IPS-11a (cell line): ENCODE data around the gene PCBP3.

Experiments
- H3K4me3 ChIP-seq: one replicate; pipeline ENCODE4 v1.5.1; 2013; ENCODE audit warnings: low read depth, low read length, control low read depth

The PCBP3 gene

DNA sequence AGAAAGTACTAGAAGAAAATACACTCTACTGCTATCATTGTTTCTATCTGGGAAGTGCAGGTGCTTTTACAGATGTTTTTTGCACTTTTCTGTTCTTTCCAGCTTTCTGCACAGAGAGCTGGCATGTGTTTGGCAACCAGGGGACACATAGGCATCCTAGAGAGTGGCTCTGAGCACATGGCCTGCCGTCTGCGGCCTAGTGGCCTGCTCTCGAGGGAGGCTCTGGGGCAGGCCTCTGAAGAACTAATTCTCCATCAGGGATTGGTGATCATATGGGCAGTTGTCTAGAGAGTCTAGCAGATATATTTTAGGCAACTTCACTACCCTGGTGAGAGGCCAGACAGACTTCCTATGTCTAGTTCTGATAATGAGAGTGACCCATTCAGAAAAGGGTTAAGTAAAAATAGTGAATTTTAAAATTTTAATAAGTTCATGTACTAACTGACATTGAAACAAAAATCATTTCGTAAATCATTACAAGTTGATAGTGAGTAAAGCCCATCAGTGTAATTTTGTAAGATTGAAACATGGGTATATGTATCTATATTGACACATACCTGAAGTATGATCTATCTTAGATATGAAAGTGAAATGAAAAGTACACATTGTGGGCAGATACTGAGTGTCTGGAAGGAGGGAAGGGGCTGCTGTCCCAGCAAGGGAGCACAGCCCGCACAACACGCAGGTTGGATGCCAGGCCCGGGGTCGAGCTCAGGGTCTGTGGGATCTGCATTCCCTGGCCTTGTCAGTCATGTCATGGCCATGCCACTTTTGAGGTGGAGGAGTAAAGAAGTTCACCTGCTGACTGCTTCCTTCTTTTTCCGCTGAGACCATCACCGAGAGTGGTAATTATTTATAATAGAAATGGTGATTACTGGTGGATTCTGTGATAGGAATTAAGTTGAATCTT, 79.8 kb downstream of the PCBP3 start:
- H3K4me3 ChIP-seq, result no peak overlapping the region

DNA sequence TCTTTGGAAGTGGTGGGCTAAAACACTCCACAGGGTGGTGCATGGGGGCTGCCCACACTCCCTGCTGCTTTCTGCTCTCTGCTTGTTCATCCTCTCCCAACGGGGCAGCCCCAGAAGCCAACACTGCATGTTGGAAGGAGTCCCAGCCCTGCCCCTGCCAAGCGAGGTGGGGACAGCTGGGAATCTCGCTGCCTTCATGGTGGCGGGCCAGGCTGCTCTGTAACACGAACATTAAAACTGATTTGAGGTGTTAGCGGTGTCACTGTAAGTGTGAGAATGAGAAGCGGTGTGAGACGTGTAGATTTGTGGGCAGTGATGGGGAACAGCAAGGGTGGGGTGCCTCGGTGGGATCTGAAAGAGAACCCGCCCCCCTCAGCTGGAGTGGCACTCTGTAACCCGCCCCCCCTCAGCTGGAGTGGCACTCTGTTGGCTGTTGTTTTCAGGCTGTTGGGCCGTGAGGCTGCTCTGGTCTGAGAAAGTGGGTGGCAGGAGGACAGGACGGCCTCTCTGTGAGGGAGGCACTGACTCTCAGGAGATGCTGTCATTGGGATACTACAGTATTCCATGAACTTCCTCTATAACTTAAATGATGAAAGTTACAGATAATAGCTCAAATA, 80.9 kb downstream of the PCBP3 start:
- H3K4me3 ChIP-seq, result no peak overlapping the region

GRCh38 chr21:45724994-45725843, 81.7 kb downstream of the PCBP3 start:
- H3K4me3 ChIP-seq, result no peak overlapping the region

GRCh38 chr21:45725844-45726200, 82.3 kb downstream of the PCBP3 start:
- H3K4me3 ChIP-seq, result no peak overlapping the region

GRCh38 chr21:45726438-45726837, 82.9 kb downstream of the PCBP3 start:
- no peak overlapping the region for H3K4me3 ChIP-seq

DNA sequence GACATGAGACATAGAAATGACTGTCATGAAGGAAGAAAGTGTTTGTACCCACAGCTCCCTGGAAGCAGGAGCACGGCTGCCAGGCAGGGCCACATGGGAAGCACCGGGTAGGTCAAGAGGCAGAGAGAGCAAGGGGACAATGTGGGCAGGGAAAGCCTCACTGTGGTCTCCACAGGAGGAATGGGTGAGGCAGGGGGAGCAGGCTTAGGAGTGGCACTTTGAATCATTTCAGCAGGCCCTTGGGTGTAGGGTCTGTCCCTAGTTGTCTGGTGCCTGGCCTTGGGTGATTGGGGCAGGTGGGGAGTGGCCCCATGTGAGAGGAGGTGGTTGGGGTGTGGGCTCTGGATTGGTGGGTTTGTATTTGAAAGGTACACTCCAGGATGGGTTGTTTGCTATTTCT, 83.9 kb downstream of the PCBP3 start:
- no peak overlapping the region for H3K4me3 ChIP-seq

- H3K4me3 ChIP-seq, result no peak overlapping the region
Observed at GRCh38 chr21:45735259-45736000, 91.9 kb downstream of the PCBP3 start.

GRCh38 chr21:45736042-45736689, 92.6 kb downstream of the PCBP3 start:
- H3K4me3 ChIP-seq, result no peak overlapping the region

DNA sequence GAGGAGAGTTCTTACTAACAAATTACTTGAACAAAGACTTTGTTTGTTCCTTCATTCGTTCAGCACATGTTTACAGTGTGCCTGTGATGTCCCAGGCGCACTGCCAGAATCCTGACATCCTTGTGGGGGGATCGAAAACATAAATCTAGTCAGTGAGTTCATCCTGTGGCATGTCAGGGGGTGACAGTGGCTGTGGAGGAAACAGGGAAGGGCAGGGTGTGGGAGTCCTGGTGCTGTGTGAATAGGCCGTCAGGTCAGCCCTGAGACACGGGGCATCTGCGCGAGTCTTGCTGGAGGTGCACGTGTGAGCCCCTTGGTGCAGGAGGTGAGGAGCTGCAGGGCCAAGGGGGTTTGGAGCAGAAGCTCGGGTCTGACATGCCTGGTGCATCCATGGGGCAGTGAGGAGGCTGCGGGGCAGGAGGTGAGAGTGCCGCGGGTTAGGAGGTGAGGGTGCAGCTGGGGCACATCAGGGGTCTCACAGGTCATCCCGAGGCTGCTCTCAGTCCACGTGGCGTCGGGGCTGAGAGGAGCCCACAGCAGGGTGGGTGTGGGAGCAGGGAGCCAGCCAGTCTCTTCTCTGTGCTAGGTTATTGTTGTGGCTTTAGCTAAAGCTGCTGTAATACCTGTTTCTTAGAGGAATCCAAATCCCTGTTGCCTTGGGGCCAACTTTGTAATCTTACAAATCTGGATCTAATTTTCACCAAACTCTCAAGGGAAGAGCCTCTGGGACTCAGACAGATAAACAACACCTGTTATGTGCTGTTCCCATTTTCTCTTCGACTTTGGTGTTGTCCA, 93.4 kb downstream of the PCBP3 start:
- H3K4me3 ChIP-seq, result no peak overlapping the region

- H3K4me3 ChIP-seq, result no peak overlapping the region
Observed at GRCh38 chr21:45737485-45738166, 94.1 kb downstream of the PCBP3 start.

- no peak overlapping the region for H3K4me3 ChIP-seq
Observed at GRCh38 chr21:45739218-45740087, 95.9 kb downstream of the PCBP3 start.

DNA sequence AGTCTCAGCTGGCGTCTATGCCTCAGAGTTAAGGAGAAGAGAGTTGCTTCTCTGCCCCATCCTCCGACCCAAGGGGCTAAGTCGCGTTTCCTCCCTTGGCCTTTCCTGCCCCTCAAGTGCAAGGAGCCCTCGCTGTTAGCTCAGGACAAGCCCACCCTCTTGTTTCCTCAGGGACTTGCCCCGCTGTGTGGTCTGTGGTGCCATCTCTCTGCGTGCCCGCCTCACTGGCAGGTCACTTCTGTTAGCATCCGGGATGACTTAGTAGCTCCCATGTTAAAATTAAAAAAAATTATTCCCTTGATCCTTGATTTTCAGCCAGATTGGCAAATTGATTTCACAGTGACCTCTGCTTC, 96.5 kb downstream of the PCBP3 start:
- H3K4me3 ChIP-seq, result no peak overlapping the region

DNA sequence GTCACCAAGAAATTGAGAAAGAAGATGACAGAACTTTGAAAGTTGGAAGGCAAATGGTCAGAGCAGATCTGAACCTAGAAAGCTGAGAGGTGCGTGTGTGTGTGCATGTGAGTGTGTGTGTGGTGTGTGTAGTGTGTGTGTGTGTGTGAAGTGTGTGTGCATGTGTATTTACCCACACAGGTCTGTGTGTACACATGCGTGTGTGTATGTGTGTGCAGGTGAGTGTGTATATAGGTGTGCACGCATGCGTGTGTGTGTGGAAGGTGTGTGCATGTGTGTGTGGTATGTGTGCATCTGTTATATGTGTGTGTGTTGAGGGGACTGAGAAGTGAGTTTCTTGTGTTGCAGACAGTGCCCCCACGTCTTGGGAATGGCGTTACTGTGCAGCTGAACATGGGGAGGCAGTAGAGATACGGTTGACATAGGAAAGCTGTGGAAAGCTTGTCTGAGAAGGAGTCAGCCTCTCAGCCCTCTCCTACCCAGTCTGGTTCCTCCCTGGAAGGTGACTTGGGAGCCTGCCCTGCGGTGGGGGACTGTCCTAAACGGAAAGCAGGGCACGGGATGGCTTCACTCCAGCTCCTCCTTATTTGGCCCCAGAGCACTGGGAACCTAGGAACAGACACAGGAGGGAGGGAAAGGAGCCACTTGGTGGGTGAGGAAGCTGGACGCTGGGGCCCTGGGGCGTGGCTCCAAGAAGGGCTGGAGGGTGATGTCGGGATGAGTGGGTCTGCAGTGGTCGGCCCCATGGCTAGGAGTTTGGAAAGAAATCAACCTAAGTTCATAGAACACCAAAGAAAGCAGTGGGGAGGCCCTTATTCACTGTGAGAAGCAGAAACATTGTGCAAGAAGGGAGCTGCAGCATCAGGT, 97.2 kb downstream of the PCBP3 start:
- no peak overlapping the region for H3K4me3 ChIP-seq

- H3K4me3 ChIP-seq, result no peak overlapping the region
Observed at GRCh38 chr21:45741691-45742090, 98.2 kb downstream of the PCBP3 start.

GRCh38 chr21:45742247-45742646, 98.7 kb downstream of the PCBP3 start:
- H3K4me3 ChIP-seq, result no peak overlapping the region

DNA sequence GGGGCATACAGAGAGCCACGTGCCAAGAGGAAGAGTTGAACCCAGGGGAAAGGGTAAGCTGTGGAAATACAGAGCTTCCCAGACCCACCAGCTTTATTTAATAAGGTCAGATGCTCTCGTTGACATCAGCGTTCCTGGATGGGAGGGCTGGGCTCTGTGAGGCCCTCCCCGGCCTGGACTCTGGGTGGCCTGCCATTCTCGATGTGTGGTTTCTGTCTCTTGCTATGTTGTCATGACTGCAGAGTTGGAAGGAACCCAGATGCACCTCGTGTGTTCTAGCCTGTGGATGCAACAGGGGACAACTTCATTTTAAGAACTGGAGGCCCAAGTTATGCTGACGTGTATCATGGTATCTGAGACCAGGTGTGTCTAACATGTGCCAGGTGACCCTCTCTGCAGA, 101.7 kb downstream of the PCBP3 start:
- no peak overlapping the region for H3K4me3 ChIP-seq

DNA sequence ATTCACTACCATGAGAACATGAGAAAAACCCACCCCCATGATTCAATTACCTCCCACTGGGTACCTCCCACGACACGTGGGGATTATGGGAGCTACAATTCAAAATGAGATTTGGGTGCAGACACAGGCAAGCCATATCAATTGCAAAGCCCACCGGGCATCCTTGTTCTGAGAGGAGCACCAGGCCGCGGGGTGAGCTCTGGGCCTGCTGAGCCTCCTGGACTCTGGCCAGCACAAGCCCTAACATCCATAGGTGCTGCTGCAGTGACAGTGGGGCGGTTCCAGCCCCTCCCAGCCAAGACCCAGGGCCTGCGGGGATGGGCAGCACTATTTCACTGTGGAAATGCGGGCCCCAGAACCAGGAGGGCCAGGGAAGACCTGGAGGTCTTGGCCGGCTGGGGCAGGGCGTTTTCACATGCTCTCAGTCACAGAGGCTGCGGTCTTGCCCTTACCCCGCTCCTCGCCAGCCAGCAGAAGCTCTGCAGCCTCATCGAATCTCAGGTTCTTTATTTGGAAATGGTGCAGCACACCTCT, 103.8 kb downstream of the PCBP3 start:
- H3K4me3 ChIP-seq, result no peak overlapping the region
